H1 (cell line): ENCODE data around the gene RNU6-1. TPM values are rescaled to one million over a fixed set of nuclear protein-coding genes. Genes with fewer than 3 reads are reported as not detected.

Source experiments
- HDAC2 ChIP-seq, 2 experiments: fragments of 300-600 bp in 1 of 2; sonication (generic) in 1 of 2; IDR thresholded peaks; 2 replicates each; pipeline ENCODE4 v1.6.1; 2011 to 2012; ENCODE audit warnings: low read depth in 2 of 2, low read length in 2 of 2, mild to moderate bottlenecking in 2 of 2, moderate library complexity in 2 of 2, borderline replicate concordance in 1 of 2, inconsistent platforms in 1 of 2
- polyA plus RNA-seq, 7 experiments: library from polyadenylated mRNA; depleted of rRNA in 3 of 7; stranded (reverse) in 5 of 7; unstranded in 2 of 7; fragments of >200 nt in 5 of 7; fragments of 200-250 nt in 2 of 7; gene quantifications; 1 replicate in 5 of 7; 2 replicates in 1 of 7; 4 replicates in 1 of 7; pipeline versions ENCODE4 v1.2.1 to v1.2.3, GENCODE V29; 2011 to 2013; ENCODE audit warnings: missing spikeins in 2 of 7, mixed read lengths in 2 of 7
- total RNA-seq: library from RNA; stranded (reverse); fragmentation: NEBNext Ultra II Directional; extraction: Animal tissue kit (Norgen Biotek cat#: 25700); gene quantifications from 2 replicates; pipeline ENCODE4 v1.2.1, GENCODE V29; 2021

Gene RNU6-1
- total and polyA plus RNA-seq, 2 of the 8 experiments (the other 6 are each of a cell fraction or from before 2014, with no cell fraction given), result not detected

GRCh38 chr15:67823314-67824196 is 16.3 kb downstream of the RNU6-1 start (continued):
- no peak for TF ChIP-seq HDAC2 (IDR thresholded peaks at IDR 0.05; ENCODE audit: borderline replicate concordance in 1 of 2, low read depth in 2 of 2, low read length in 2 of 2)
